Stimulated activated CD8-positive, alpha-beta memory T cell treated with anti-CD3 and anti-CD28 coated beads, Interleukin-4, amount 100 ng/mL, for 1 hour (primary cell): ENCODE data around the gene MRPL53.
"Not testable (repeated sequence)": the region's sequence is repeated elsewhere in the genome, so short reads cannot be mapped to it uniquely, and the experiment has no call there.

Experiments used
- DNase-seq, 2 donors: peaks; one replicate each; pipeline ENCODE4 v3.0.0-alpha.2; 2020; ENCODE audit warnings: low read depth in 2 of 2, low spot score in 1 of 2

Gene MRPL53

GRCh38 chr2:74482801-74483674 lies 10.6 kb upstream of the MRPL53 start, which contains the start of the genes CCDC142 and TTC31:
TSS of gene CCDC142 (minus strand) at chr2:74482998. CDS start at chr2:74482837, 161 bp downstream.
TSS of gene TTC31 (plus strand) at chr2:74483081. CDS start at chr2:74483096, 15 bp downstream.
- peak; percentile 82 to 86 for DNase-seq

GRCh38 chr2:74481961-74482800 lies 9.7 kb upstream of the MRPL53 start:
- DNase-seq, result no peak

GRCh38 chr2:74481431-74481830 lies 9.0 kb upstream of the MRPL53 start:
- no peak for DNase-seq

GRCh38 chr2:74474899-74475298 lies 2.4 kb upstream of the MRPL53 start:
- DNase-seq, result no peak

- no peak for DNase-seq
Observed at GRCh38 chr2:74474481-74474880, 2.0 kb upstream of the MRPL53 start.

- no peak for DNase-seq
Observed at GRCh38 chr2:74472945-74473258, 422 bp upstream of the MRPL53 start.

- no peak for DNase-seq
Observed at GRCh38 chr2:74471332-74472065, 981 bp downstream of the MRPL53 start.

GRCh38 chr2:74470742-74471141 lies 1.7 kb downstream of the MRPL53 start:
- not testable (repeated sequence) for DNase-seq

- DNase-seq, result no peak
Observed at GRCh38 chr2:74464406-74464805, 8.1 kb downstream of the MRPL53 start.

GRCh38 chr2:74462786-74463105 lies 9.7 kb downstream of the MRPL53 start:
- DNase-seq, result no peak

GRCh38 chr2:74462054-74462785 lies 10.3 kb downstream of the MRPL53 start:
- no peak for DNase-seq

- DNase-seq, result no peak
Observed at GRCh38 chr2:74461187-74462053, 11.1 kb downstream of the MRPL53 start.

GRCh38 chr2:74460187-74460586 lies 12.3 kb downstream of the MRPL53 start:
- DNase-seq, result not testable (repeated sequence)

GRCh38 chr2:74459503-74460118 lies 12.9 kb downstream of the MRPL53 start:
- not testable (repeated sequence) for DNase-seq

GRCh38 chr2:74458938-74459363 lies 13.5 kb downstream of the MRPL53 start:
- DNase-seq, result no peak

GRCh38 chr2:74458132-74458937 lies 14.1 kb downstream of the MRPL53 start, which contains the start of gene WBP1:
TSS of gene WBP1 (plus strand) at chr2:74458438. CDS start at chr2:74458603, 165 bp downstream.
- peak; percentile 89 to 97 for DNase-seq

- DNase-seq, result peak; percentile 60 to 72
Observed at GRCh38 chr2:74457549-74458131, 14.8 kb downstream of the MRPL53 start.

GRCh38 chr2:74457129-74457548 lies 15.3 kb downstream of the MRPL53 start:
- no peak for DNase-seq
